Stimulated activated CD4-positive, alpha-beta T cell treated with anti-CD3 and anti-CD28 coated beads, TNF-alpha, amount 100 ng/mL, for 24 hours (primary cell): ENCODE results near the gene ZNF692.

ENCODE experiments used
- DNase-seq, 3 experiments: peaks; one replicate each; pipeline ENCODE4 v3.0.0-alpha.2; 2020; ENCODE audit warnings: low read depth in 3 of 3

The ZNF692 gene

GRCh38 chr1:248825573-248825908 is 33.3 kb downstream of the ZNF692 start:
- DNase-seq, result no peak

GRCh38 chr1:248825136-248825535 is 33.7 kb downstream of the ZNF692 start:
- no peak for DNase-seq

- DNase-seq, result no peak
Observed at GRCh38 chr1:248824701-248825100, 34.2 kb downstream of the ZNF692 start.

GRCh38 chr1:248824301-248824700 is 34.6 kb downstream of the ZNF692 start:
- DNase-seq, result no peak

GRCh38 chr1:248823517-248824001 is 35.3 kb downstream of the ZNF692 start:
- DNase-seq, result no peak

GRCh38 chr1:248822148-248823032 is 36.5 kb downstream of the ZNF692 start:
- no peak for DNase-seq

- DNase-seq, result no peak
Observed at GRCh38 chr1:248821641-248822040, 37.2 kb downstream of the ZNF692 start.

GRCh38 chr1:248821101-248821500 is 37.8 kb downstream of the ZNF692 start:
- DNase-seq, result no peak

- DNase-seq, result no peak
Observed at GRCh38 chr1:248820041-248820585, 38.8 kb downstream of the ZNF692 start.

GRCh38 chr1:248818505-248819374 is 40.1 kb downstream of the ZNF692 start:
- no peak for DNase-seq

GRCh38 chr1:248817065-248817464 is 41.8 kb downstream of the ZNF692 start:
- no peak for DNase-seq

- no peak for DNase-seq
Observed at GRCh38 chr1:248816042-248816851, 42.6 kb downstream of the ZNF692 start.

GRCh38 chr1:248815407-248816034 is 43.4 kb downstream of the ZNF692 start:
- no peak for DNase-seq

GRCh38 chr1:248814351-248814750 is 44.5 kb downstream of the ZNF692 start:
- DNase-seq, result no peak

GRCh38 chr1:248813546-248813945 is 45.3 kb downstream of the ZNF692 start:
- no peak for DNase-seq

- no peak for DNase-seq
Observed at GRCh38 chr1:248812736-248813425, 46.0 kb downstream of the ZNF692 start.

GRCh38 chr1:248811514-248812490 is 47.1 kb downstream of the ZNF692 start:
- no peak for DNase-seq

- DNase-seq, result no peak
Observed at GRCh38 chr1:248810727-248811513, 48.0 kb downstream of the ZNF692 start.
